ENCODE results near the gene FBXL7. TPM values are rescaled to one million over a fixed set of nuclear protein-coding genes. Genes with fewer than 3 reads are reported as not detected.

Gene FBXL7
- total and polyA plus RNA-seq, 2 donors (not counting 1 experiment from before 2014, with no cell fraction given): 6.4 to 12.9 TPM

DNA sequence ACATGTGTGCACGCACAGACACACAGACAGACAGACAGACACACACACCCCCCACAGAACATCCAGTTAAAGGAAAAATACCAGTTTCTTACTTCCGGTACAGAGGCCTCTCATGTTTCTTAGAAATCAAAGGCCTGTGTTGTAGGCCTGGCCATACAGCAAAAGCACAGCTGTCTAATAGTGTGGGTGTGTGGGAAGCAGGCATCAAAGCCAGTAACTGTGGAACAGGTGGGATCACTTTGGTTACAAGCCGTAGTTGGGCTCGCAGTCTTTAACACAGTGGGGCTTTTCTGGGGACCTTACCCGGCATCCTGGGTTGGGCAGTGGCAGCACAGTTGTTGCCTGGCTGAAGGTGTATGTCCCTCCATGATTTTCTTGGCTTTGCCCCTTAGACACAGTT lies 55.2 kb downstream of the FBXL7 start:
- no peaks in the 10 kb centered on the region for H3K36me3 ChIP-seq (ENCODE audit: control insufficient read depth, insufficient read depth, low read length)
- no peaks in the 10 kb centered on the region for H3K9me3 ChIP-seq (ENCODE audit: control insufficient read depth, insufficient read depth, low read depth, low read length)
- H3K4me1 ChIP-seq (ENCODE audit: control insufficient read depth, extremely low read depth, insufficient read depth, low read length): no peaks in the 10 kb centered on the region
- no peak overlapping the region for H3K27ac ChIP-seq (ENCODE audit: insufficient read depth, low read length)
- no peaks in the 10 kb centered on the region for H4K20me1 ChIP-seq (ENCODE audit: control insufficient read depth, extremely low read depth, insufficient read depth, low read length)
- no peak for DNase-seq (ENCODE audit: low read depth in 2 of 2)
- H3K79me2 ChIP-seq (ENCODE audit: control insufficient read depth, insufficient read depth, low read length): no peaks in the 10 kb centered on the region
- H2AFZ ChIP-seq (ENCODE audit: low read length): no peak overlapping the region
- no peaks in the 10 kb centered on the region for H3K27me3 ChIP-seq (ENCODE audit: control insufficient read depth, insufficient read depth, low read length)
- no peak overlapping the region for H3K9ac ChIP-seq (ENCODE audit: insufficient read depth, low read length)
- no peak overlapping the region for H3K4me2 ChIP-seq (ENCODE audit: extremely low read depth, insufficient read depth, low read length)
- no peak overlapping the region for H3K4me3 ChIP-seq (replicated peaks in 1 of 4; ENCODE audit: control extremely low read depth in 1 of 4, insufficient read depth in 1 of 4, low read depth in 3 of 4, low read length in 4 of 4)
- TF ChIP-seq EZH2 (IDR thresholded peaks at IDR 0.05; ENCODE audit: low read length, missing control alignments): no peak
- TF ChIP-seq, protein P1, sequence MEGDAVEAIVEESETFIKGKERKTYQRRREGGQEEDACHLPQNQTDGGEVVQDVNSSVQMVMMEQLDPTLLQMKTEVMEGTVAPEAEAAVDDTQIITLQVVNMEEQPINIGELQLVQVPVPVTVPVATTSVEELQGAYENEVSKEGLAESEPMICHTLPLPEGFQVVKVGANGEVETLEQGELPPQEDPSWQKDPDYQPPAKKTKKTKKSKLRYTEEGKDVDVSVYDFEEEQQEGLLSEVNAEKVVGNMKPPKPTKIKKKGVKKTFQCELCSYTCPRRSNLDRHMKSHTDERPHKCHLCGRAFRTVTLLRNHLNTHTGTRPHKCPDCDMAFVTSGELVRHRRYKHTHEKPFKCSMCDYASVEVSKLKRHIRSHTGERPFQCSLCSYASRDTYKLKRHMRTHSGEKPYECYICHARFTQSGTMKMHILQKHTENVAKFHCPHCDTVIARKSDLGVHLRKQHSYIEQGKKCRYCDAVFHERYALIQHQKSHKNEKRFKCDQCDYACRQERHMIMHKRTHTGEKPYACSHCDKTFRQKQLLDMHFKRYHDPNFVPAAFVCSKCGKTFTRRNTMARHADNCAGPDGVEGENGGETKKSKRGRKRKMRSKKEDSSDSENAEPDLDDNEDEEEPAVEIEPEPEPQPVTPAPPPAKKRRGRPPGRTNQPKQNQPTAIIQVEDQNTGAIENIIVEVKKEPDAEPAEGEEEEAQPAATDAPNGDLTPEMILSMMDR (conservative IDR thresholded peaks at IDR 0.05 in 1 of 2, IDR thresholded peaks at IDR 0.05 in 1 of 2; ENCODE audit: low read depth in 1 of 2, low read length in 2 of 2): no peak

DNA sequence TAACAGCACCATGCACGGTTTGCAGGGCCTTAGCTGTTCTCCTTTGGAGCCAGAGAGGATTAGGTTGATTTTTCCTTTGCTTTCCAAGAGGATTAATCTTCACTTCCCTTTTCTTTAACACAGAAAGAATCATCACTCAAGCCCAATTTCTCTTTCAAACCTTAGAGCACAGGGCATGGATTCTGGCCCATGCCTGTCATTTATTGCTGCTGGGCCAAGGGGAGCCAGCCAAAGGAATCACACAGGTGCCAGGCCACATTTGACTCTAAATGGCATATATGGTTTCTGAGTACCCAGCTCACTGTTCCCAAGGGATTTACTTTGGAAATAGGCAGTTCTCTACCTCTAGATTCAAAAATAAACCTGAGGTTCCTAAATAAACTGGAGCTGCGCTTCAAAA lies 58.3 kb downstream of the FBXL7 start:
- H3K4me1 ChIP-seq (ENCODE audit: control insufficient read depth, extremely low read depth, insufficient read depth, low read length): no peaks in the 10 kb centered on the region
- no peak overlapping the region for H3K27ac ChIP-seq (ENCODE audit: insufficient read depth, low read length)
- no peaks in the 10 kb centered on the region for H3K27me3 ChIP-seq (ENCODE audit: control insufficient read depth, insufficient read depth, low read length)
- no peak overlapping the region for H3K4me2 ChIP-seq (ENCODE audit: extremely low read depth, insufficient read depth, low read length)
- no peak for DNase-seq (ENCODE audit: low read depth in 2 of 2)
- H3K79me2 ChIP-seq (ENCODE audit: control insufficient read depth, insufficient read depth, low read length): no peaks in the 10 kb centered on the region
- TF ChIP-seq, protein P1 (conservative IDR thresholded peaks at IDR 0.05 in 1 of 2, IDR thresholded peaks at IDR 0.05 in 1 of 2; ENCODE audit: low read depth in 1 of 2, low read length in 2 of 2): no peak
- TF ChIP-seq EZH2 (IDR thresholded peaks at IDR 0.05; ENCODE audit: low read length, missing control alignments): no peak
- no peaks in the 10 kb centered on the region for H3K9me3 ChIP-seq (ENCODE audit: control insufficient read depth, insufficient read depth, low read depth, low read length)
- H3K4me3 ChIP-seq (replicated peaks in 1 of 4; ENCODE audit: control extremely low read depth in 1 of 4, insufficient read depth in 1 of 4, low read depth in 3 of 4, low read length in 4 of 4): no peak overlapping the region
- H3K36me3 ChIP-seq (ENCODE audit: control insufficient read depth, insufficient read depth, low read length): no peaks in the 10 kb centered on the region
- H2AFZ ChIP-seq (ENCODE audit: low read length): no peak overlapping the region
- no peak overlapping the region for H3K9ac ChIP-seq (ENCODE audit: insufficient read depth, low read length)
- H4K20me1 ChIP-seq (ENCODE audit: control insufficient read depth, extremely low read depth, insufficient read depth, low read length): no peaks in the 10 kb centered on the region

DNA sequence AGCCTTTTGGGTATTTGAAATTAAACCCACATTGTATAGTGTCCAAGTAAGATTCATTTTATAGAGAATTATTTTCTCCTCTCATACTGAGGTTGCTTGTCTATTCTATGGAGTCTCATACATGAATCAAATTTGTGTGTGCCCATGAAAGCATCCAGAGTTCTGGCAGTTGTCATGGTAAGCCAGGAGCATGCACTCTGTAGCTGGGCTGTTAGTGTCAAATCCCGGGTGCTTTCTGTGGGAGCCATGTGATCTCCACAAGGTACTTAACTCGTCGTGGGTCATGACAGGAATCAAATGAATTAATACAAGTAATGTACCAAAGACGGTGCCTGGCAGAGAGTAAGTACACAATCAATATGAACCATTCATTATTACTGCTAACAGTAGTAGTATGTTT lies 58.7 kb downstream of the FBXL7 start:
- no peak for DNase-seq (ENCODE audit: low read depth in 2 of 2)
- Histone ChIP-seq H3K27me3 (ENCODE audit: control insufficient read depth, insufficient read depth, low read length) (no peaks in the 10 kb centered on the region), H3K4me2 (ENCODE audit: extremely low read depth, insufficient read depth, low read length) (no peak overlapping the region), H3K79me2 (ENCODE audit: control insufficient read depth, insufficient read depth, low read length) (no peaks in the 10 kb centered on the region), H3K9ac (ENCODE audit: insufficient read depth, low read length) (no peak overlapping the region), H4K20me1 (ENCODE audit: control insufficient read depth, extremely low read depth, insufficient read depth, low read length) (no peaks in the 10 kb centered on the region), H2AFZ (ENCODE audit: low read length) (no peak overlapping the region), H3K4me1 (ENCODE audit: control insufficient read depth, extremely low read depth, insufficient read depth, low read length) (no peaks in the 10 kb centered on the region), H3K9me3 (ENCODE audit: control insufficient read depth, insufficient read depth, low read depth, low read length) (no peaks in the 10 kb centered on the region), H3K36me3 (ENCODE audit: control insufficient read depth, insufficient read depth, low read length) (no peaks in the 10 kb centered on the region), H3K4me3 (replicated peaks in 1 of 4; ENCODE audit: control extremely low read depth in 1 of 4, insufficient read depth in 1 of 4, low read depth in 3 of 4, low read length in 4 of 4) (no peak overlapping the region), H3K27ac (ENCODE audit: insufficient read depth, low read length) (no peak overlapping the region)
- TF ChIP-seq EZH2 (IDR thresholded peaks at IDR 0.05; ENCODE audit: low read length, missing control alignments): no peak
- TF ChIP-seq, protein P1 (conservative IDR thresholded peaks at IDR 0.05 in 1 of 2, IDR thresholded peaks at IDR 0.05 in 1 of 2; ENCODE audit: low read depth in 1 of 2, low read length in 2 of 2): no peak

Measured in fibroblast of lung (primary cell).